Spleen (tissue), 11 donors: Measurements from ENCODE around the gene IQSEC1. TPM values are rescaled to one million over a fixed set of nuclear protein-coding genes. Genes with fewer than 3 reads are reported as not detected.

ENCODE experiments used
- DNase-seq: peaks from one replicate; pipeline ENCODE4 v3.0.0-alpha.2; 2020
- H3K27ac ChIP-seq, 8 donors: fragments of 200-600 bp; sonication (generic) in 7 of 8; 1 replicate in 4 of 8; 2 replicates in 4 of 8; pipeline versions ENCODE4 v1.5.0 to v1.8.0; 2016 to 2021; ENCODE audit warnings: inconsistent platforms in 4 of 8, mild to moderate bottlenecking in 4 of 8, moderate library complexity in 1 of 8
- H3K27me3 ChIP-seq, 7 donors: fragments of 200-600 bp; sonication (generic) in 6 of 7; replicated peaks in 1 of 7; 1 replicate in 4 of 7; 2 replicates in 3 of 7; pipeline versions ENCODE4 v1.5.0 to v1.8.0; 2016 to 2021; ENCODE audit warnings: inconsistent platforms in 3 of 7, mild to moderate bottlenecking in 1 of 7
- H3K36me3 ChIP-seq, 6 donors: fragments of 200-600 bp; sonication (generic) in 5 of 6; 1 replicate in 4 of 6; 2 replicates in 2 of 6; pipeline versions ENCODE4 v1.5.0 to v1.8.0; 2016 to 2021; ENCODE audit warnings: inconsistent platforms in 2 of 6
- H3K4me1 ChIP-seq, 6 donors: fragments of 200-600 bp; sonication (generic) in 5 of 6; 1 replicate in 3 of 6; 2 replicates in 3 of 6; pipeline versions ENCODE4 v1.5.0 to v1.8.0; 2016 to 2021; ENCODE audit warnings: inconsistent platforms in 3 of 6
- H3K4me3 ChIP-seq, 8 donors: fragments of 200-600 bp; sonication (generic) in 7 of 8; 1 replicate in 4 of 8; 2 replicates in 4 of 8; pipeline versions ENCODE4 v1.5.0 to v1.8.0; 2016 to 2021; ENCODE audit warnings: inconsistent platforms in 4 of 8, mild to moderate bottlenecking in 4 of 8, moderate library complexity in 2 of 8
- H3K9me3 ChIP-seq, 8 donors: fragments of 200-600 bp; sonication (generic) in 7 of 8; 1 replicate in 4 of 8; 2 replicates in 4 of 8; pipeline versions ENCODE4 v1.5.0 to v1.8.0; 2016 to 2021; ENCODE audit warnings: inconsistent platforms in 4 of 8
- POLR2A ChIP-seq, 3 donors: fragments of 450-650 bp; IDR thresholded peaks; one replicate each; pipeline ENCODE4 v1.5.1; 2017; ENCODE audit warnings: antibody characterized with exemption in 3 of 3, mild to moderate bottlenecking in 1 of 3
- POLR2AphosphoS5 ChIP-seq, 3 donors: sonication (generic); formaldehyde crosslinking; IDR thresholded peaks; one replicate each; pipeline ENCODE4 v1.5.1; 2017; ENCODE audit warnings: antibody characterized with exemption in 3 of 3
- WGBS, 5 donors: extraction: QIAGEN DNeasy Blood & Tissue Kit in 3 of 5; methylation state at CpG; one replicate each; pipeline versions ENCODE4 v1.1.5 to v1.1.7; 2013 to 2018; 5-methylcytosine and 5-hydroxymethylcytosine counted together
- intact Hi-C: fragments of 100-400 bp; cut with DNase I; formaldehyde crosslinking; loops from one replicate; pipeline ENCODE4 v1.15.0; 2023; ENCODE audit warnings: low total_unique reads
- polyA plus RNA-seq, 3 donors: library from polyadenylated mRNA; stranded (reverse); fragments of 200-250 nt; gene quantifications; one replicate each; pipeline ENCODE4 v1.2.1, GENCODE V29; 2013
- total RNA-seq, 7 donors: library from RNA; depleted of rRNA in 3 of 7; stranded (reverse); fragments of >200 nt in 3 of 7; fragmentation: NEBNext Ultra II Directional in 4 of 7; extraction: Animal tissue kit (Norgen Biotek cat#: 25700) in 4 of 7; gene quantifications; one replicate each; pipeline versions ENCODE4 v1.1.0 to v1.2.1, GENCODE V29; 2016 to 2021
- TF ChIP-seq, protein P1 (sequence below), 11 experiments: fragments of 200-600 bp in 7 of 11; fragments of 450-650 bp in 4 of 11; sonication (generic) in 4 of 11; IDR thresholded peaks in 8 of 11; conservative IDR thresholded peaks in 3 of 11; 1 replicate in 7 of 11; 2 replicates in 4 of 11; pipeline versions ENCODE4 v1.4.0 to v1.8.0; 2016 to 2021; ENCODE audit warnings: antibody characterized with exemption in 11 of 11, inconsistent platforms in 4 of 11, mild to moderate bottlenecking in 1 of 11
- donor health status: healthy with polysubstance abuse.
- donor health status: DM: no; HTN: no; CAD: no; lungs with moderate emphysema.
- donor health status: DM: no; HTN: no; CAD: no.
- donor health status: Bipolar disorder and iron deficiency.
- donor health status: healthy.
- donor health status: DM: no; HTN: no; CAD: no.
- donor health status: DM: yes; HTN: yes; CAD: no.

IQSEC1 gene
- total and polyA plus RNA-seq, 10 donors = 23.0 to 170 (median 116) TPM

GRCh38 chr3:12986031-12986430 lies 87.2 kb downstream of the IQSEC1 start:
- Histone ChIP-seq H3K4me3 (no peak overlapping the region), H3K36me3 (peaks cover 0 to 41% (median 5%) of the 10 kb centered on the region in 6 donors), H3K27ac (peak overlapping the region in 2 of 8 donors; percentile 16 to 30), H3K27me3 (no peaks in the 10 kb centered on the region), H3K9me3 (no peaks in the 10 kb centered on the region), H3K4me1 (peaks cover 20 to 98% (median 80%) of the 10 kb centered on the region in 6 donors)
- intact Hi-C loops = loop anchor here (10.0 kb wide), 1 partner anchor 81 kb away; no protein-coding TSS in a partner anchor
- no peak for DNase-seq
- 71 to 82% (median 79%) methylated on average over 5 to 8 of the region's 8 CpGs for WGBS, 5 donors
- TF ChIP-seq POLR2AphosphoS5 (IDR thresholded peaks at IDR 0.05) = no peak

DNA sequence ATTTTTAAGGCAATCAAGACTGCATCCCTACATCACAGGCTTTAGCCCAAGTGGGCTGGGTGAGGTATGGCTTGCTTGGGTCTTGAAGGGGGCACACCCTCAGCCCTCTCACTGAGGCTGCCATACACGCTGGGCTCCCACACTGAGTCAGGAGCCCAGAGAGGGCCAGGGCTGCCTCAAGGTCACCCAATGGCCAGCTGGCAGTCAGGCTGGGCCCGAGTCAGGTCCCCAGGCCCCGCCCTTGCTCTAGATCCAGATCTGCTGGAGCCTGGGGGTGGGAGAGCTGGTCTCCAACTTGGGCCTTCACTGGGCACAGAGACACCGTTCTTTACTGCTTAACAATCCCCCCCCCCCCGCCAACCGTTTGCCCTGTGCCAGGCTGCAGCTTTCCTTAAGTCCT lies 88.1 kb downstream of the IQSEC1 start:
- no peak overlapping the region for H3K4me3 ChIP-seq
- TF ChIP-seq POLR2AphosphoS5 (IDR thresholded peaks at IDR 0.05) (no peak), POLR2A (IDR thresholded peaks at IDR 0.05) (no peak)
- TF ChIP-seq, protein P1, sequence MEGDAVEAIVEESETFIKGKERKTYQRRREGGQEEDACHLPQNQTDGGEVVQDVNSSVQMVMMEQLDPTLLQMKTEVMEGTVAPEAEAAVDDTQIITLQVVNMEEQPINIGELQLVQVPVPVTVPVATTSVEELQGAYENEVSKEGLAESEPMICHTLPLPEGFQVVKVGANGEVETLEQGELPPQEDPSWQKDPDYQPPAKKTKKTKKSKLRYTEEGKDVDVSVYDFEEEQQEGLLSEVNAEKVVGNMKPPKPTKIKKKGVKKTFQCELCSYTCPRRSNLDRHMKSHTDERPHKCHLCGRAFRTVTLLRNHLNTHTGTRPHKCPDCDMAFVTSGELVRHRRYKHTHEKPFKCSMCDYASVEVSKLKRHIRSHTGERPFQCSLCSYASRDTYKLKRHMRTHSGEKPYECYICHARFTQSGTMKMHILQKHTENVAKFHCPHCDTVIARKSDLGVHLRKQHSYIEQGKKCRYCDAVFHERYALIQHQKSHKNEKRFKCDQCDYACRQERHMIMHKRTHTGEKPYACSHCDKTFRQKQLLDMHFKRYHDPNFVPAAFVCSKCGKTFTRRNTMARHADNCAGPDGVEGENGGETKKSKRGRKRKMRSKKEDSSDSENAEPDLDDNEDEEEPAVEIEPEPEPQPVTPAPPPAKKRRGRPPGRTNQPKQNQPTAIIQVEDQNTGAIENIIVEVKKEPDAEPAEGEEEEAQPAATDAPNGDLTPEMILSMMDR (IDR thresholded peaks at IDR 0.05 in 8 of 11, conservative IDR thresholded peaks at IDR 0.05 in 3 of 11) = no peak
- 87 to 96% (median 91%) methylated on average over 4 to 6 of the region's 6 CpGs for WGBS, 5 donors
- no peak overlapping the region for H3K27ac ChIP-seq
- H3K9me3 ChIP-seq = no peaks in the 10 kb centered on the region
- intact Hi-C loops = loop anchor here (10.0 kb wide), 1 partner anchor 80 kb away; no protein-coding TSS in a partner anchor
- no peaks in the 10 kb centered on the region for H3K27me3 ChIP-seq
- H3K4me1 ChIP-seq = peaks cover 20 to 98% (median 79%) of the 10 kb centered on the region in 6 donors
- H3K36me3 ChIP-seq = peaks cover 0 to 50% (median 6%) of the 10 kb centered on the region in 6 donors
- peak; percentile 62 for DNase-seq

GRCh38 chr3:12984023-12984823 lies 89.0 kb downstream of the IQSEC1 start:
- Histone ChIP-seq H3K27me3 (no peaks in the 10 kb centered on the region), H3K9me3 (no peaks in the 10 kb centered on the region), H3K27ac (peak overlapping the region in 1 of 8 donors; percentile 63), H3K36me3 (peaks cover 0 to 59% (median 14%) of the 10 kb centered on the region in 6 donors), H3K4me1 (peaks cover 20 to 98% (median 70%) of the 10 kb centered on the region in 6 donors), H3K4me3 (no peak overlapping the region)
- no peak for DNase-seq
- WGBS, 5 donors = 47 to 55% (median 51%) methylated on average over 7 of the region's 7 CpGs
- TF ChIP-seq POLR2AphosphoS5 (IDR thresholded peaks at IDR 0.05) = peak in 1 of 3 donors; percentile 57
- no peak for TF ChIP-seq POLR2A (IDR thresholded peaks at IDR 0.05)
- TF ChIP-seq, protein P1 (IDR thresholded peaks at IDR 0.05 in 8 of 11, conservative IDR thresholded peaks at IDR 0.05 in 3 of 11) = peak; percentile 57 to 90 (median 74)
- intact Hi-C loops = loop anchor here (10.0 kb wide), 1 partner anchor 79 kb away; no protein-coding TSS in a partner anchor

DNA sequence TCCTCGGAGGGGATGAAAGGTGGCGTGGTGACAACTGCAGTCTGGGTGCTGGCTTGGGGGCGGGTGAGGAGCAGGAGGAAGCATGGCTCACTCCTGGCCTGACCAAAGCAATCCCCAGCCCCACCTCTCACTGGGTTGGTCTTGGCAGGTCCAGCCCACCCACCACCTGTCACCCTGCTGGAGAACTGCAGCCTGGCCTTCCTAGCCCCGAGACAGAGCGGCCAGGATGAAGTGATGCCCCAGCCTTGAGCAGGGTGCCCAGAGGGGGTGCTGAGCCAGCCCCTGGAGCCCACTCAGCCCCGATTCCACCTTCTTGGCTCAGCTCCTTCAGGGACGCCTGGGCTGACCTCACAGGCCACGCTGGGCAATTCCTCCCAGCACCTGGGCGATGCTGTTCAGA lies 89.9 kb downstream of the IQSEC1 start:
- Histone ChIP-seq H3K27me3 (no peaks in the 10 kb centered on the region), H3K4me3 (no peak overlapping the region), H3K4me1 (peaks cover 20 to 98% (median 62%) of the 10 kb centered on the region in 6 donors), H3K9me3 (no peaks in the 10 kb centered on the region), H3K36me3 (peaks cover 0 to 67% (median 14%) of the 10 kb centered on the region in 6 donors), H3K27ac (peak overlapping the region in 2 of 8 donors; percentile 9 to 63)
- DNase-seq = peak; percentile 71
- intact Hi-C loops = loop anchor here (10.0 kb wide), 1 partner anchor 79 kb away; no protein-coding TSS in a partner anchor
- 76 to 91% (median 81%) methylated on average over 6 to 9 of the region's 9 CpGs for WGBS, 5 donors
- TF ChIP-seq POLR2AphosphoS5 (IDR thresholded peaks at IDR 0.05) = no peak
- no peak for TF ChIP-seq POLR2A (IDR thresholded peaks at IDR 0.05)
- TF ChIP-seq, protein P1 (IDR thresholded peaks at IDR 0.05 in 8 of 11, conservative IDR thresholded peaks at IDR 0.05 in 3 of 11) = no peak
